Tibial nerve (tissue), 4 donors: ENCODE results near the gene ETV2. TPM values are rescaled to one million over a fixed set of nuclear protein-coding genes. Genes with fewer than 3 reads are reported as not detected.

ENCODE experiments used
- DNase-seq, 2 donors: peaks; one replicate each; pipeline ENCODE4 v3.0.0-alpha.2; 2019; ENCODE audit warnings: low spot score in 2 of 2
- H3K27ac ChIP-seq, 4 donors: fragments of 200-600 bp; sonication (generic) in 3 of 4; one replicate each; pipeline ENCODE4 v1.5.1; 2017 to 2019; ENCODE audit warnings: mild to moderate bottlenecking in 1 of 4
- H3K27me3 ChIP-seq, 2 donors: fragments of 200-600 bp; sonication (generic) in 1 of 2; one replicate each; pipeline versions ENCODE4 v1.5.1 to v1.6.0; 2017 to 2019
- H3K36me3 ChIP-seq, 3 donors: fragments of 200-600 bp; sonication (generic); one replicate each; pipeline ENCODE4 v1.5.1; 2018 to 2019
- H3K4me1 ChIP-seq, 4 donors: fragments of 200-600 bp; sonication (generic) in 3 of 4; one replicate each; pipeline ENCODE4 v1.5.1; 2017 to 2019
- H3K4me3 ChIP-seq, 4 donors: fragments of 200-600 bp; sonication (generic) in 3 of 4; one replicate each; pipeline ENCODE4 v1.5.1; 2017 to 2019; ENCODE audit warnings: mild to moderate bottlenecking in 1 of 4, moderate library complexity in 1 of 4
- H3K9me3 ChIP-seq, 4 donors: fragments of 200-600 bp; sonication (generic) in 3 of 4; one replicate each; pipeline ENCODE4 v1.5.1; 2017 to 2019
- EP300 ChIP-seq, 2 donors: sonication (generic); formaldehyde crosslinking; IDR thresholded peaks; one replicate each; pipeline ENCODE4 v1.6.1; 2017; ENCODE audit warnings: antibody characterized with exemption in 2 of 2, mild to moderate bottlenecking in 1 of 2
- POLR2A ChIP-seq, 2 donors: fragments of 450-650 bp; IDR thresholded peaks; one replicate each; pipeline ENCODE4 v1.6.1; 2017; ENCODE audit warnings: antibody characterized with exemption in 2 of 2, mild to moderate bottlenecking in 2 of 2, moderate library complexity in 2 of 2
- WGBS, 2 donors: methylation state at CpG; one replicate each; pipeline ENCODE4 v1.1.5; 2018; 5-methylcytosine and 5-hydroxymethylcytosine counted together
- total RNA-seq, 4 donors: library from RNA; depleted of rRNA; stranded (reverse); fragments of >200 nt; gene quantifications; one replicate each; pipeline ENCODE4 v1.1.0, GENCODE V29; 2016
- TF ChIP-seq, protein P1 (sequence below), 5 experiments: fragments of 200-600 bp in 3 of 5; fragments of 450-650 bp in 2 of 5; sonication (generic) in 3 of 5; IDR thresholded peaks; one replicate each; pipeline ENCODE4 v1.5.1; 2016 to 2019; ENCODE audit warnings: antibody characterized with exemption in 5 of 5, mild to moderate bottlenecking in 3 of 5, moderate library complexity in 2 of 5

Gene ETV2
- total RNA-seq, 4 donors from 2014 or later = 0.84 to 2.2 TPM; not detected in 2

DNA sequence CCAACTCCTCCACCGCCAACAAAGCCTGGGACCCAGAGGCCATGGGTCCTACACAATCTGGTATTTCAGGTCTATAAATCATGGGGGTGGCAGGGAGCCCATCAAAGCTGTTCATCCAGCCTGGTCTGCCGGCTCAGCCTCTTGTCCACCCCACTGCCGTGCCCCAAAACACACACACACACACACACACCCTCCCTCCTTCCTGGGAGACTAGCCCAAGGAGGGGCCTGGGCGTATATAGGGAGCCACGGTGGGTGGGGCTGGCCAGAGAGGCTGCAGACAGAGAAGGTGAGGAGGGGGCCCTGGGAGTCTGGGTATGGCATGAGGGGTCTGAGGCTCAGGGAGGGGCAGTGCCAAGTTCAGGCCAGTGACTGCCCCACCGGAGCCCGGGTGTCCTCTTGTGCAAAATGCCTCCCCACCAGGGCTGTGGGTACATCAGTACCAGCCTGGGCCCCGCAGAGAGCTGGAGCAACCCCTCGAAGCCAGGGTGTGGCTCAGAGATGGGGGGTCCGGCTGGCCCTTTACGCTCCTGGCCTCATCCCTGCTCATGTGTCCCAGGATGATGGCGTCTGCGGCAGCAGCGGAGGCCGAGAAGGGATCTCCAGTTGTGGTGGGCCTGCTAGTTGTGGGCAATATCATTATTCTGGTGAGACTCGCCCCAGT is 24.8 kb downstream of the ETV2 start, which contains the start of gene UPK1A:
TSS of gene UPK1A (plus strand) at position 267 of the 663 bp plus-strand sequence. CDS start at position 563, 296 bp downstream.
- no peaks in the 10 kb centered on the region for H3K27me3 ChIP-seq
- H3K36me3 ChIP-seq = peaks cover 0 to 45% (median 0%) of the 10 kb centered on the region in 3 donors
- H3K4me1 ChIP-seq = no peaks in the 10 kb centered on the region
- H3K9me3 ChIP-seq = no peaks in the 10 kb centered on the region
- no peak within 1 kb of the TSS for H3K27ac ChIP-seq
- no peak within 1 kb of the TSS for H3K4me3 ChIP-seq
- TF ChIP-seq, protein P1, sequence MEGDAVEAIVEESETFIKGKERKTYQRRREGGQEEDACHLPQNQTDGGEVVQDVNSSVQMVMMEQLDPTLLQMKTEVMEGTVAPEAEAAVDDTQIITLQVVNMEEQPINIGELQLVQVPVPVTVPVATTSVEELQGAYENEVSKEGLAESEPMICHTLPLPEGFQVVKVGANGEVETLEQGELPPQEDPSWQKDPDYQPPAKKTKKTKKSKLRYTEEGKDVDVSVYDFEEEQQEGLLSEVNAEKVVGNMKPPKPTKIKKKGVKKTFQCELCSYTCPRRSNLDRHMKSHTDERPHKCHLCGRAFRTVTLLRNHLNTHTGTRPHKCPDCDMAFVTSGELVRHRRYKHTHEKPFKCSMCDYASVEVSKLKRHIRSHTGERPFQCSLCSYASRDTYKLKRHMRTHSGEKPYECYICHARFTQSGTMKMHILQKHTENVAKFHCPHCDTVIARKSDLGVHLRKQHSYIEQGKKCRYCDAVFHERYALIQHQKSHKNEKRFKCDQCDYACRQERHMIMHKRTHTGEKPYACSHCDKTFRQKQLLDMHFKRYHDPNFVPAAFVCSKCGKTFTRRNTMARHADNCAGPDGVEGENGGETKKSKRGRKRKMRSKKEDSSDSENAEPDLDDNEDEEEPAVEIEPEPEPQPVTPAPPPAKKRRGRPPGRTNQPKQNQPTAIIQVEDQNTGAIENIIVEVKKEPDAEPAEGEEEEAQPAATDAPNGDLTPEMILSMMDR (IDR thresholded peaks at IDR 0.05) = no peak
- TF ChIP-seq EP300 (IDR thresholded peaks at IDR 0.05) = no peak
- TF ChIP-seq POLR2A (IDR thresholded peaks at IDR 0.05) = no peak
- no peak for DNase-seq
- WGBS, 2 donors = 38 to 60% methylated on average over 6 to 16 of the region's 16 CpGs

DNA sequence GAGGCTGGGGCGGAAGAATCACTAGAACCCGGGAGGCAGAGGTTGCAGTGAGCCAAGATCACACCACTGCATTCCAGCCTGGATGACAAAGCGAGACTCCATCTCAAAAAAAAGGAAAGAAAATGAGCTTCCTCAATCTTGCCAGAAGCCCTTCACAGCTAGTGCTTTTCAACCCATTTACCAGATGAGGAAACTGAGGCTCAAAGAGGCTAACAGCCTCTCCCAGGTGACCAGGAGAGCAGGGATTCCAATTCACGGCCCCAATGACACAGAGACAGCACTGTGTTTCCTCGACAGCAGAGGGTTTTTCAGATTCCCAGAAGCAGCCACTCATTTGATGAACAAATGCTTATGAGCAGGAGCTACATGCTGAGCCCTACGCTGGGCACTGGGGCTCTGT is 28.0 kb downstream of the ETV2 start:
- H3K36me3 ChIP-seq = peaks cover 0 to 13% (median 0%) of the 10 kb centered on the region in 3 donors
- TF ChIP-seq POLR2A (IDR thresholded peaks at IDR 0.05) = no peak
- TF ChIP-seq, protein P1 (IDR thresholded peaks at IDR 0.05) = no peak
- no peak for TF ChIP-seq EP300 (IDR thresholded peaks at IDR 0.05)
- H3K9me3 ChIP-seq = no peaks in the 10 kb centered on the region
- H3K4me3 ChIP-seq = no peak overlapping the region
- no peak for DNase-seq
- H3K4me1 ChIP-seq = peaks cover 0 to 6% (median 0%) of the 10 kb centered on the region in 4 donors
- H3K27me3 ChIP-seq = peaks cover 0 to 29% of the 10 kb centered on the region in 2 donors
- WGBS, 2 donors = 71 to 72% methylated on average over 6 of the region's 6 CpGs
- no peak overlapping the region for H3K27ac ChIP-seq

DNA sequence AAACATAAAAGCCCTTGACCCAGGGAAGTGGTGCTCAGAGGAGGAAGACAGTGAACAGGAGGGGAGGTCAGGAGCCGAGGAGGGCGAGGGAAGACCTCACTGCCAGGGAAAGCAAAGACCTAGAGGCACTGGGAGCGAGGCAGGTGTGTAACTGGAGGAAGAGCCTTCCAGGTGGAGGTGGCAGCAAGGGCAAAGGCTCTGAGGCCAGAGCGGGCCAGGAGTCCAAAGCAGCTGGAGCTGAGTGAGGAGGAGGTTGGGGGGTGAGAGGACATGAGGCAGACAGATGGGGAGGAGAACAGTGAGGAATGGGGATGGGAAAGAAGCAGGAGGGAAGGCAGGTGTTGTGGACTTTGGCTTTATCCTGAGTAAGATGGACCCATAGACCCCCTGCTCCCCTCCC is 28.4 kb downstream of the ETV2 start:
- DNase-seq = no peak
- peaks cover 0 to 33% of the 10 kb centered on the region in 2 donors for H3K27me3 ChIP-seq
- 56 to 58% methylated on average over 4 of the region's 4 CpGs for WGBS, 2 donors

DNA sequence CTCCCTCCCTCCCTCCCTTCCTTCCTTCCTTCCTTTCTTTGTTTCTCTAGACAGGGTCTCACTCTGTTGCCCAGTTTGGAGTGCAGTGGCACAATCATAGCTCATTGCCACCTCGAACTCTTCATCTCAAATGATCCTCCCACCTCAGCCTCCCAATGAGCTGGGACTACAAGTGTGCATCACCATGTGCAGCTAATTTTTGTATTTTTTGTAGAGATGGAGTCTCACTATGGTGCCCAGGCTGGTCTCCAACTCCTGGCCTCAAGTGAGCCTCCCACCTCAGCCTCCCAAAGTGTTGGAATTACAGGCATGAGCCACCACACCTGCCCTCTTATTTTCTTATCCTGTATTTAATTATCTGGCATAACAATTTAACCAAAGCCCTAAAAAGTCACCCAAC is 29.1 kb downstream of the ETV2 start:
- DNase-seq = no peak
- Histone ChIP-seq H3K27me3 (peaks cover 0 to 38% of the 10 kb centered on the region in 2 donors), H3K4me1 (peaks cover 0 to 6% (median 0%) of the 10 kb centered on the region in 4 donors), H3K9me3 (no peaks in the 10 kb centered on the region), H3K27ac (no peak overlapping the region), H3K36me3 (peaks cover 0 to 2% (median 0%) of the 10 kb centered on the region in 3 donors), H3K4me3 (no peak overlapping the region)
- no peak for TF ChIP-seq POLR2A (IDR thresholded peaks at IDR 0.05)
- no peak for TF ChIP-seq EP300 (IDR thresholded peaks at IDR 0.05)
- TF ChIP-seq, protein P1 (IDR thresholded peaks at IDR 0.05) = no peak
- WGBS, 2 donors = 82 to 95% methylated on average over 1 of the region's 1 CpG

More for the DNA sequence above, 28.4 kb downstream of the ETV2 start:
- H3K9me3 ChIP-seq = no peaks in the 10 kb centered on the region
- H3K4me3 ChIP-seq = no peak overlapping the region
- no peak overlapping the region for H3K27ac ChIP-seq
- TF ChIP-seq POLR2A (IDR thresholded peaks at IDR 0.05) (no peak), EP300 (IDR thresholded peaks at IDR 0.05) (no peak)
- TF ChIP-seq, protein P1 (IDR thresholded peaks at IDR 0.05) = no peak
- H3K4me1 ChIP-seq = peaks cover 0 to 6% (median 0%) of the 10 kb centered on the region in 4 donors
- peaks cover 0 to 9% (median 0%) of the 10 kb centered on the region in 3 donors for H3K36me3 ChIP-seq

DNA sequence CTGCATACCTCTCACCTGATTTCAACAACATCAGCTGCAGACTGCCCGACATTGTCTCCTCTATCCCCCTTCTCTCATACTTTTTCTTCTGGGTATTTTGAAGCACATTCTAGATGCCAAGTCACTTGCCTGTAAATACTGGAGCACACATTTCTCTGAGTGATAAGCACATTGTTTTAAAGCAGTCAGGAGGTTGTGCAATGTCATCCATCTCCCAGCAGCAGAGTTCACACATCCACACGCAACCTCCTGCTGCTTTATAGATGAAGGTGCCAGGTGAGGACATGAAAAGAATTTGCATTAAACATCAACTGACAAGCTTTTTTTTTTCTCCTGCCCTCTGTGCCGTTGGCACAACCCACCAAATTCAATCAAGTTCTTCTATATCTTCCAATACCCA is 30.3 kb downstream of the ETV2 start:
- Histone ChIP-seq H3K4me1 (peaks cover 0 to 6% (median 0%) of the 10 kb centered on the region in 4 donors), H3K36me3 (no peaks in the 10 kb centered on the region), H3K27ac (no peak overlapping the region), H3K9me3 (no peaks in the 10 kb centered on the region), H3K4me3 (no peak overlapping the region), H3K27me3 (peaks cover 0 to 47% of the 10 kb centered on the region in 2 donors)
- TF ChIP-seq EP300 (IDR thresholded peaks at IDR 0.05) (no peak), POLR2A (IDR thresholded peaks at IDR 0.05) (no peak)
- TF ChIP-seq, protein P1 (IDR thresholded peaks at IDR 0.05) = no peak
- no peak for DNase-seq
- 51 to 60% methylated on average over 3 of the region's 3 CpGs for WGBS, 2 donors
